T follicular helper cell (primary cell): ENCODE measurements around the gene ZEB2.

Source experiments
- DNase-seq: peaks from one replicate; pipeline ENCODE4 v3.0.0-alpha.2; 2020; ENCODE audit warnings: low read depth

Gene ZEB2

GRCh38 chr2:144512891-144513351 lies 7.0 kb downstream of the ZEB2 start:
- no peak for DNase-seq

GRCh38 chr2:144512470-144512869 lies 7.4 kb downstream of the ZEB2 start:
- no peak for DNase-seq

GRCh38 chr2:144511937-144512336 lies 8.0 kb downstream of the ZEB2 start:
- no peak for DNase-seq

- DNase-seq, result no peak
These were observed 8.6 kb downstream of the ZEB2 start for GRCh38 chr2:144511226-144511810.

GRCh38 chr2:144510294-144510991 lies 9.5 kb downstream of the ZEB2 start:
- DNase-seq, result no peak

- DNase-seq, result no peak
These were observed 10.1 kb downstream of the ZEB2 start for GRCh38 chr2:144509879-144510221.

- no peak for DNase-seq
These were observed 10.7 kb downstream of the ZEB2 start for GRCh38 chr2:144509001-144509878.

GRCh38 chr2:144508172-144508851 lies 11.6 kb downstream of the ZEB2 start:
- DNase-seq, result no peak

- DNase-seq, result no peak
These were observed 12.3 kb downstream of the ZEB2 start for GRCh38 chr2:144507441-144508171.

- DNase-seq, result no peak
These were observed 14.6 kb downstream of the ZEB2 start for GRCh38 chr2:144505245-144505831.

- no peak for DNase-seq
These were observed 15.7 kb downstream of the ZEB2 start for GRCh38 chr2:144504218-144504641.

GRCh38 chr2:144503242-144503641 lies 16.7 kb downstream of the ZEB2 start:
- DNase-seq, result no peak

GRCh38 chr2:144502369-144502768 lies 17.6 kb downstream of the ZEB2 start:
- no peak for DNase-seq

GRCh38 chr2:144501627-144502026 lies 18.3 kb downstream of the ZEB2 start:
- DNase-seq, result no peak

- DNase-seq, result no peak
These were observed 18.8 kb downstream of the ZEB2 start for GRCh38 chr2:144501118-144501517.

GRCh38 chr2:144500563-144500962 lies 19.4 kb downstream of the ZEB2 start:
- DNase-seq, result no peak

- no peak for DNase-seq
These were observed 21.6 kb downstream of the ZEB2 start for GRCh38 chr2:144498277-144498676.

GRCh38 chr2:144496977-144497598 lies 22.8 kb downstream of the ZEB2 start:
- DNase-seq, result no peak

GRCh38 chr2:144496092-144496976 lies 23.6 kb downstream of the ZEB2 start:
- DNase-seq, result no peak
